HepG2 (cell line): ENCODE data around the gene ZFPL1. TPM values are rescaled to one million over a fixed set of nuclear protein-coding genes. Genes with fewer than 3 reads are reported as not detected.

Experiments used
- MED1 ChIP-seq: sonication (generic); formaldehyde crosslinking; IDR thresholded peaks from 2 replicates; pipeline ENCODE4 v1.4.0; 2020; ENCODE audit warnings: missing genetic modification reagents
- MEF2D ChIP-seq: sonication (generic); formaldehyde crosslinking; IDR thresholded peaks from 2 replicates; pipeline ENCODE4 v1.5.1; 2020; ENCODE audit warnings: mild to moderate bottlenecking, missing genetic modification reagents
- NFYC ChIP-seq: IDR thresholded peaks from 2 replicates; pipeline ENCODE4 v1.6.1; 2016; ENCODE audit warnings: missing genetic modification reagents, missing compliant biosample characterization
- NR3C1 ChIP-seq: sonication (generic); formaldehyde crosslinking; IDR thresholded peaks from 2 replicates; pipeline ENCODE4 v1.4.0; 2020; ENCODE audit warnings: missing genetic modification reagents
- PHF8 ChIP-seq: sonication (generic); formaldehyde crosslinking; IDR thresholded peaks from 2 replicates; pipeline ENCODE4 v1.5.0; 2020; ENCODE audit warnings: missing genetic modification reagents
- TARDBP ChIP-seq: sonication (generic); formaldehyde crosslinking; IDR thresholded peaks from 2 replicates; pipeline ENCODE4 v1.8.0; 2022; ENCODE audit warnings: mild to moderate bottlenecking, missing genetic modification reagents
- TEAD2 ChIP-seq: sonication (generic); formaldehyde crosslinking; IDR thresholded peaks from 2 replicates; pipeline ENCODE4 v1.9.0; 2021; ENCODE audit warnings: missing genetic modification reagents
- TMF1 ChIP-seq: sonication (generic); formaldehyde crosslinking; IDR thresholded peaks from 2 replicates; pipeline ENCODE4 v1.8.1; 2022; ENCODE audit warnings: low read depth, missing genetic modification reagents
- TP53 ChIP-seq: sonication (generic); formaldehyde crosslinking; conservative IDR thresholded peaks from 2 replicates; pipeline ENCODE4 v1.4.0; 2020; ENCODE audit warnings: missing genetic modification reagents
- XBP1 ChIP-seq: sonication (generic); formaldehyde crosslinking; IDR thresholded peaks from 2 replicates; pipeline ENCODE4 v1.5.0; 2020; ENCODE audit warnings: missing genetic modification reagents
- ZFP41 ChIP-seq: sonication (generic); formaldehyde crosslinking; IDR thresholded peaks from 2 replicates; pipeline ENCODE4 v1.4.0; 2020; ENCODE audit warnings: mild to moderate bottlenecking, missing genetic modification reagents, borderline replicate concordance
- polyA plus RNA-seq, 8 experiments: library from polyadenylated mRNA; depleted of rRNA in 3 of 8; stranded (reverse) in 7 of 8; unstranded in 1 of 8; fragments of >200 nt; fragmentation: Illumina TruSeq in 4 of 8; extraction: Trizol in 4 of 8; gene quantifications; 2 replicates each; pipeline versions ENCODE4 v1.2.1 to v1.2.3, GENCODE V29; 2011 to 2016; ENCODE audit warnings: low read depth in 4 of 8, missing spikeins in 1 of 8, mixed read lengths in 1 of 8; ENCODE audit not compliant: insufficient read depth in 1 of 8
- total RNA-seq, 5 experiments: library from RNA; depleted of rRNA; stranded (reverse); fragments of >200 nt; fragmentation: Illumina TruSeq; extraction: Trizol; gene quantifications; 2 replicates each; pipeline ENCODE4 v1.2.3, GENCODE V29; 2016; ENCODE audit warnings: low read depth in 1 of 5
- TF ChIP-seq, protein P1 (sequence below): sonication (generic); formaldehyde crosslinking; IDR thresholded peaks from 2 replicates; pipeline ENCODE4 v1.4.0; 2020; ENCODE audit warnings: missing genetic modification reagents
- TF ChIP-seq, protein P2 (sequence below): sonication (generic); formaldehyde crosslinking; IDR thresholded peaks from 2 replicates; pipeline ENCODE4 v1.8.1; 2023; ENCODE audit warnings: mild to moderate bottlenecking, missing genetic modification reagents
- TF ChIP-seq, protein P3 (sequence below): sonication (generic); formaldehyde crosslinking; IDR thresholded peaks from 2 replicates; pipeline ENCODE4 v1.5.1; 2020; ENCODE audit warnings: mild to moderate bottlenecking, missing genetic modification reagents, borderline replicate concordance
- TF ChIP-seq, protein P4 (sequence below): sonication (generic); formaldehyde crosslinking; IDR thresholded peaks from 2 replicates; pipeline ENCODE4 v1.4.0; 2020; ENCODE audit warnings: mild to moderate bottlenecking, low read depth, missing genetic modification reagents
- TF ChIP-seq, protein P5 (sequence below): sonication (generic); formaldehyde crosslinking; IDR thresholded peaks from 2 replicates; pipeline ENCODE4 v1.5.0; 2020; ENCODE audit warnings: missing genetic modification reagents, mild to moderate bottlenecking, borderline replicate concordance

Gene ZFPL1
- total and polyA plus RNA-seq, 2 of the 13 experiments (the other 11 are each of a cell fraction or from before 2014, with no cell fraction given) = 32.2 to 56.0 TPM

DNA sequence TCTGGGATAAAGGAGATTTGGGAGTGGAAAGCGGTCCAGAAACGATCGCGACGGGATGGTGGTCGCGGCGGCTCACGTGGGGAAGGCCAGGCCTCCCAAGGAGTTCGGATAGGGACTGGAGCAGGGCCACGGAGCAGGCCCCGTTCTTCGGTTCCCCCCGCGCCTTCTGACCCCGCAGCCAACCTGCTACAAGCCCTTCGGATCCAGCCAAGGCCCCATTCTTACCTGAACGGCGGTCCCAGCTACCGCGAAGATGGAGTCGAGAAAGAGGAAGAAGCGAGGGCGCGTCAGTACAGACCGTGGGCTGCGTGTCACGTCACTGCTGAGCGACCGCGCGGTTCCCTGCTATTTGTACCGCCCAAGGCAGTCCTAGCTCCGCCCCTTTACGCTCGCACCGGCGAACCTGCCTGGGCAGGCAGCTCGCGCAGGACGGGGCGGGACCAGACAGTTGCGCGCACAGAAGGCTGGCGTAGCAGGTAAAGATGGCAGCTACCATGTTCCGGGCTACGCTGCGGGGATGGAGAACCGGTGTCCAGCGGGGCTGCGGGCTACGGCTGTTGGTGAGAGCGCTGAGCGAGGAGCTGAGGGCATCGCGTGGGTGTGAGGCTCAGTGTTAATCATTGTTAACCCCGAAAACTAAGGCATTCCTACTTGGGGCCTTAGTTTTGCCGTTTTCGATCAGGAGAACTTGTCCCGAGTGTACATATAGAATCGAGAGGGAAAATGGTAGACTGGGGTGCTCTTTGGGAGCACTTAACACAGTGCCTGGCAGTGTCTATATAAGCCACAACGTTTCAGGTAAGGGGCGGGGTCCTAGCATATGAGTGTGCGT, 38.1 kb downstream of the ZFPL1 start, which contains the start of the genes FAU and MRPL49 (continued):
- TF ChIP-seq, protein P1, sequence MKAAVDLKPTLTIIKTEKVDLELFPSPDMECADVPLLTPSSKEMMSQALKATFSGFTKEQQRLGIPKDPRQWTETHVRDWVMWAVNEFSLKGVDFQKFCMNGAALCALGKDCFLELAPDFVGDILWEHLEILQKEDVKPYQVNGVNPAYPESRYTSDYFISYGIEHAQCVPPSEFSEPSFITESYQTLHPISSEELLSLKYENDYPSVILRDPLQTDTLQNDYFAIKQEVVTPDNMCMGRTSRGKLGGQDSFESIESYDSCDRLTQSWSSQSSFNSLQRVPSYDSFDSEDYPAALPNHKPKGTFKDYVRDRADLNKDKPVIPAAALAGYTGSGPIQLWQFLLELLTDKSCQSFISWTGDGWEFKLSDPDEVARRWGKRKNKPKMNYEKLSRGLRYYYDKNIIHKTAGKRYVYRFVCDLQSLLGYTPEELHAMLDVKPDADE (CRISPR knock-in tag) = 0 out of 2 replicates have a peak, but pooled peaks have one; percentile 68
- TF ChIP-seq, protein P2, sequence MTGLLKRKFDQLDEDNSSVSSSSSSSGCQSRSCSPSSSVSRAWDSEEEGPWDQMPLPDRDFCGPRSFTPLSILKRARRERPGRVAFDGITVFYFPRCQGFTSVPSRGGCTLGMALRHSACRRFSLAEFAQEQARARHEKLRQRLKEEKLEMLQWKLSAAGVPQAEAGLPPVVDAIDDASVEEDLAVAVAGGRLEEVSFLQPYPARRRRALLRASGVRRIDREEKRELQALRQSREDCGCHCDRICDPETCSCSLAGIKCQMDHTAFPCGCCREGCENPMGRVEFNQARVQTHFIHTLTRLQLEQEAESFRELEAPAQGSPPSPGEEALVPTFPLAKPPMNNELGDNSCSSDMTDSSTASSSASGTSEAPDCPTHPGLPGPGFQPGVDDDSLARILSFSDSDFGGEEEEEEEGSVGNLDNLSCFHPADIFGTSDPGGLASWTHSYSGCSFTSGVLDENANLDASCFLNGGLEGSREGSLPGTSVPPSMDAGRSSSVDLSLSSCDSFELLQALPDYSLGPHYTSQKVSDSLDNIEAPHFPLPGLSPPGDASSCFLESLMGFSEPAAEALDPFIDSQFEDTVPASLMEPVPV = no peak; the same call in 1 of the 2 replicates
- TF ChIP-seq, protein P3, sequence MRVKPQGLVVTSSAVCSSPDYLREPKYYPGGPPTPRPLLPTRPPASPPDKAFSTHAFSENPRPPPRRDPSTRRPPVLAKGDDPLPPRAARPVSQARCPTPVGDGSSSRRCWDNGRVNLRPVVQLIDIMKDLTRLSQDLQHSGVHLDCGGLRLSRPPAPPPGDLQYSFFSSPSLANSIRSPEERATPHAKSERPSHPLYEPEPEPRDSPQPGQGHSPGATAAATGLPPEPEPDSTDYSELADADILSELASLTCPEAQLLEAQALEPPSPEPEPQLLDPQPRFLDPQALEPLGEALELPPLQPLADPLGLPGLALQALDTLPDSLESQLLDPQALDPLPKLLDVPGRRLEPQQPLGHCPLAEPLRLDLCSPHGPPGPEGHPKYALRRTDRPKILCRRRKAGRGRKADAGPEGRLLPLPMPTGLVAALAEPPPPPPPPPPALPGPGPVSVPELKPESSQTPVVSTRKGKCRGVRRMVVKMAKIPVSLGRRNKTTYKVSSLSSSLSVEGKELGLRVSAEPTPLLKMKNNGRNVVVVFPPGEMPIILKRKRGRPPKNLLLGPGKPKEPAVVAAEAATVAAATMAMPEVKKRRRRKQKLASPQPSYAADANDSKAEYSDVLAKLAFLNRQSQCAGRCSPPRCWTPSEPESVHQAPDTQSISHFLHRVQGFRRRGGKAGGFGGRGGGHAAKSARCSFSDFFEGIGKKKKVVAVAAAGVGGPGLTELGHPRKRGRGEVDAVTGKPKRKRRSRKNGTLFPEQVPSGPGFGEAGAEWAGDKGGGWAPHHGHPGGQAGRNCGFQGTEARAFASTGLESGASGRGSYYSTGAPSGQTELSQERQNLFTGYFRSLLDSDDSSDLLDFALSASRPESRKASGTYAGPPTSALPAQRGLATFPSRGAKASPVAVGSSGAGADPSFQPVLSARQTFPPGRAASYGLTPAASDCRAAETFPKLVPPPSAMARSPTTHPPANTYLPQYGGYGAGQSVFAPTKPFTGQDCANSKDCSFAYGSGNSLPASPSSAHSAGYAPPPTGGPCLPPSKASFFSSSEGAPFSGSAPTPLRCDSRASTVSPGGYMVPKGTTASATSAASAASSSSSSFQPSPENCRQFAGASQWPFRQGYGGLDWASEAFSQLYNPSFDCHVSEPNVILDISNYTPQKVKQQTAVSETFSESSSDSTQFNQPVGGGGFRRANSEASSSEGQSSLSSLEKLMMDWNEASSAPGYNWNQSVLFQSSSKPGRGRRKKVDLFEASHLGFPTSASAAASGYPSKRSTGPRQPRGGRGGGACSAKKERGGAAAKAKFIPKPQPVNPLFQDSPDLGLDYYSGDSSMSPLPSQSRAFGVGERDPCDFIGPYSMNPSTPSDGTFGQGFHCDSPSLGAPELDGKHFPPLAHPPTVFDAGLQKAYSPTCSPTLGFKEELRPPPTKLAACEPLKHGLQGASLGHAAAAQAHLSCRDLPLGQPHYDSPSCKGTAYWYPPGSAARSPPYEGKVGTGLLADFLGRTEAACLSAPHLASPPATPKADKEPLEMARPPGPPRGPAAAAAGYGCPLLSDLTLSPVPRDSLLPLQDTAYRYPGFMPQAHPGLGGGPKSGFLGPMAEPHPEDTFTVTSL (CRISPR knock-in tag) = no peak
- TF ChIP-seq, protein P4, sequence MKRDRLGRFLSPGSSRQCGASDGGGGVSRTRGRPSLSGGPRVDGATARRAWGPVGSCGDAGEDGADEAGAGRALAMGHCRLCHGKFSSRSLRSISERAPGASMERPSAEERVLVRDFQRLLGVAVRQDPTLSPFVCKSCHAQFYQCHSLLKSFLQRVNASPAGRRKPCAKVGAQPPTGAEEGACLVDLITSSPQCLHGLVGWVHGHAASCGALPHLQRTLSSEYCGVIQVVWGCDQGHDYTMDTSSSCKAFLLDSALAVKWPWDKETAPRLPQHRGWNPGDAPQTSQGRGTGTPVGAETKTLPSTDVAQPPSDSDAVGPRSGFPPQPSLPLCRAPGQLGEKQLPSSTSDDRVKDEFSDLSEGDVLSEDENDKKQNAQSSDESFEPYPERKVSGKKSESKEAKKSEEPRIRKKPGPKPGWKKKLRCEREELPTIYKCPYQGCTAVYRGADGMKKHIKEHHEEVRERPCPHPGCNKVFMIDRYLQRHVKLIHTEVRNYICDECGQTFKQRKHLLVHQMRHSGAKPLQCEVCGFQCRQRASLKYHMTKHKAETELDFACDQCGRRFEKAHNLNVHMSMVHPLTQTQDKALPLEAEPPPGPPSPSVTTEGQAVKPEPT = no peak; the same call in 1 of the 2 replicates
- TF ChIP-seq MED1 (CRISPR knock-in tag) (peak; percentile 80), TEAD2 (CRISPR knock-in tag) (no peak), MEF2D (CRISPR knock-in tag) (peak; percentile 91), NFYC (CRISPR knock-in tag) (peak; percentile 59), TMF1 (CRISPR knock-in tag) (no peak; the same call in 1 of the 2 replicates), ZFP41 (CRISPR knock-in tag) (peak; percentile 42; the same call in 1 of the 2 replicates), PHF8 (CRISPR knock-in tag) (peak; percentile 87), TARDBP (CRISPR knock-in tag) (peak; percentile 85; the same call in 1 of the 2 replicates), TP53 (peak; percentile 84; the same call in 1 of the 2 replicates), XBP1 (CRISPR knock-in tag) (peak; percentile 53; the same call in 1 of the 2 replicates), NR3C1 (CRISPR knock-in tag) (no peak)
- TF ChIP-seq, protein P5, sequence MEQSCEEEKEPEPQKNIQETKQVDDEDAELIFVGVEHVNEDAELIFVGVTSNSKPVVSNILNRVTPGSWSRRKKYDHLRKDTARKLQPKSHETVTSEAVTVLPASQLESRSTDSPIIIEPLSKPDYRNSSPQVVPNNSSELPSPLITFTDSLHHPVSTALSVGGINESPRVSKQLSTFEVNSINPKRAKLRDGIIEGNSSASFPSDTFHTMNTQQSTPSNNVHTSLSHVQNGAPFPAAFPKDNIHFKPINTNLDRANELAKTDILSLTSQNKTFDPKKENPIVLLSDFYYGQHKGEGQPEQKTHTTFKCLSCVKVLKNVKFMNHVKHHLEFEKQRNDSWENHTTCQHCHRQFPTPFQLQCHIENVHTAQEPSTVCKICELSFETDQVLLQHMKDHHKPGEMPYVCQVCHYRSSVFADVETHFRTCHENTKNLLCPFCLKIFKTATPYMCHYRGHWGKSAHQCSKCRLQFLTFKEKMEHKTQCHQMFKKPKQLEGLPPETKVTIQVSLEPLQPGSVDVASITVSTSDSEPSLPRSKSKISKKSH (CRISPR knock-in tag) = peak; percentile 59; the same call in 1 of the 2 replicates
